WI38 (cell line): ENCODE results near the gene COL5A1.

Source experiments
- H3K4me3 ChIP-seq: 2 replicates; pipeline ENCODE4 v1.5.1; 2011; ENCODE audit warnings: low read depth, mild to moderate bottlenecking, control low read depth, low read length
- TF ChIP-seq, protein P1 (sequence below): IDR thresholded peaks from 2 replicates; pipeline ENCODE4 v1.5.1; 2012; ENCODE audit warnings: low read depth, mild to moderate bottlenecking, control low read depth, low read length

Gene COL5A1

DNA sequence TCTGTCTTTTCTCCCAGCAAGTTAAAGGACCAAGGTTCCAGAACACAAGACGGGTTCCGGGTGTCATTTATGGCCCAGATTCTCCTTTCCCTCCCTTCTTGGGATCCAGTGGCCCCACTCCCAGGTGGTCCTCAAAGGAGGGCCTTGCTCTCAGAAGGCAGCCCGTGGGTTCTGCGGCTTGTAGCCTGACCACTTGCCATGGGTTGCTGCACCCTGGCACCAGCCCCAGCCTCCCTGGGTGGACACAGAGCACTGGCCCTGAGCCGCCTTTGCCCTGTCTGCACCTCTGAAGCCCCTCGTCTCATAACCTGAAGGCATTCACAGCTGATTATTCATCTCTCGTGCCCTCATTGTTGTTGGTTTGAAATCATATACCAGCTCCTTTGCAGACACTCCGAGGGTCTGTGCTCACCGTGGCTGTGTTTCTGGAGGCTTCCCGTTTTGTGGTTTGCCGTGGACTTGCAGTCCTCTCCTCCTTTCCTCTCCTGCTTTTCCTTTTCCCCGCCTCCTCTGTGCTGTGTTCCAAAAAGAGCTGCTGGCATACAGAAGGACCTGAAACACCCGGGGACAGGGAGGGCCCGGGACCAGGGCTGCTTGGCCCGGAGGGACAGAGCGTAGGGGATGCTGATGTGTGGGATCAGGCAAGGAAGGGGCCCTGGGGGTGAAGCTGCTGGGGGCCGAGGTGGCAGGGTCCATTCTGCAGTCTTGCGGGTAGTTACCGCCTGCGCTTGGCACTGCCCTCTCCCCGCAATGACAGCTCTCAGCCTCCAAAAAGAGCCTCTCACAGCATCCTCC is 189.5 kb downstream of the COL5A1 start:
- H3K4me3 ChIP-seq = no peak overlapping the region
- TF ChIP-seq, protein P1, sequence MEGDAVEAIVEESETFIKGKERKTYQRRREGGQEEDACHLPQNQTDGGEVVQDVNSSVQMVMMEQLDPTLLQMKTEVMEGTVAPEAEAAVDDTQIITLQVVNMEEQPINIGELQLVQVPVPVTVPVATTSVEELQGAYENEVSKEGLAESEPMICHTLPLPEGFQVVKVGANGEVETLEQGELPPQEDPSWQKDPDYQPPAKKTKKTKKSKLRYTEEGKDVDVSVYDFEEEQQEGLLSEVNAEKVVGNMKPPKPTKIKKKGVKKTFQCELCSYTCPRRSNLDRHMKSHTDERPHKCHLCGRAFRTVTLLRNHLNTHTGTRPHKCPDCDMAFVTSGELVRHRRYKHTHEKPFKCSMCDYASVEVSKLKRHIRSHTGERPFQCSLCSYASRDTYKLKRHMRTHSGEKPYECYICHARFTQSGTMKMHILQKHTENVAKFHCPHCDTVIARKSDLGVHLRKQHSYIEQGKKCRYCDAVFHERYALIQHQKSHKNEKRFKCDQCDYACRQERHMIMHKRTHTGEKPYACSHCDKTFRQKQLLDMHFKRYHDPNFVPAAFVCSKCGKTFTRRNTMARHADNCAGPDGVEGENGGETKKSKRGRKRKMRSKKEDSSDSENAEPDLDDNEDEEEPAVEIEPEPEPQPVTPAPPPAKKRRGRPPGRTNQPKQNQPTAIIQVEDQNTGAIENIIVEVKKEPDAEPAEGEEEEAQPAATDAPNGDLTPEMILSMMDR = no peak

DNA sequence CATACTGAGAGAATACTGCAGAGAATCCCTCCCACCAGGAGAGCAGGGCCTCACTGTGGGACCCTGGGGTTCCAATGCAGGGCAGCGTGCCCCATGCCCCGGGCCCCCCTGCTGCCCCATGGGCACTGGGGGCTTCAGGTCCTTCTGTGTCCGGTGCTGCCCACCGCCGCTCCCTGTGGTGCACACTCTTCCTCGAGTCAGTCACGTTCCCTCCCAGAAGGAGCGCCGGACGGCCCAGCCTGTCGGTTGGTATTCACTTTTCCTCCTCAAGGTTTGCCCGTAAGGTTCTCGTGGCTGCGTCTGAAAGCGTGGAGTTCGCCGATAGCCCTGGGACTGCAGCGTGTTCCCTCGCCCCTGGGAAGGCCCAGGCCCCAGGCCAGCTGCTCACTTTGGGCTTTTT is 190.9 kb downstream of the COL5A1 start:
- TF ChIP-seq, protein P1 = no peak
- H3K4me3 ChIP-seq = no peak overlapping the region

GRCh38 chr9:134833294-134833880 is 191.8 kb downstream of the COL5A1 start:
- no peak overlapping the region for H3K4me3 ChIP-seq
- TF ChIP-seq, protein P1 = no peak

DNA sequence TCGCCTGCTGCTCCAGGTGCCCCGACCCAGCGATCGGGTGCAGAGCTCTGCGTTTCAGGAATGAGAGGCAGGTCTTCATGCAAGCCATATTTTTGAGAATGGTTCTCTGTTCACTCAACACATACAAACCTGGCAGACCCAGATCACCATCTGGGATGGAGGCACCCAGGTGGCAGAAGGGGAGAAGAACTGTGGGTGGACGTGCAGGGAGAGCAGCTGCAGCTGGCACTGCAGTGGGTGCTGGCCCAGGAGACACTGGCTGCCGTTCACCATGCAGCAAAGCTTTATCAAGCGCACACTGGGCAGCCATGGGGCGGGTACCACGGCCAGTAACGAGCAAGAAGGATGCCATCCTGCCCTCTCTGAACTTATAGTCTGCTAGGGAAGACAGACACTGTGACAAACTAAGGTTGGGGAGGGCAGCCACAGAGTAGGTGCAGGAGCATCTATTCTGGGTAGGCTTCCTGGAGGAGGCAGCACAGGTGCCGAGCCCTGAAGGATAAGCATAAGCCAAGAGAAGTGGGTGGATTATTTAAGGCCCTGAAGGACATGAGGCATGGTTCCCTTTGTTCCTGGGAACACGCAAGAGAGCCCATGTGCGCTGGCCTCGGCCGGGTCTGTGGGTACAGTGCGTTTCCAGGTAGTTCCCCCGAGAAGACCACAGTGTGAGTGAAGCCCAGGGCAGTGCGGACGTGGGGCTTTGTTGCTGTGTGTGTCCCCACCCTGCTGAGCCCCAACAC is 192.8 kb downstream of the COL5A1 start:
- TF ChIP-seq, protein P1 = no peak
- H3K4me3 ChIP-seq = no peak overlapping the region

DNA sequence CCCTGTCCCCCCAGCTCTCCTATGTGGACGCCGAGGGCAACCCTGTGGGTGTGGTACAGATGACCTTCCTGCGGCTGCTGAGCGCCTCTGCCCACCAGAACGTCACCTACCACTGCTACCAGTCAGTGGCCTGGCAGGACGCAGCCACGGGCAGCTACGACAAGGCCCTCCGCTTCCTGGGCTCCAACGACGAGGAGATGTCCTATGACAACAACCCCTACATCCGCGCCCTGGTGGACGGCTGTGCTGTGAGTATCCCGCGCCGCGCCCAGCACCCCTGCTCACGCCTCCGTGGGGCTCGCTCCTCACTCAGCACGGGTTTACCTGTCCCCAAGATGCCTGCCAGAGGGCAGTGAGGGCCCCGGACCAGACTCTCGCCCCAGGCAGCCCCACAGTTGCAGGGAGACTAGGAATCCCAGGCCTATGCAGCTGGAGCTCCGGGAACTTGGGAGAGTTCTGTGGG is 193.4 kb downstream of the COL5A1 start:
- TF ChIP-seq, protein P1 = no peak
- H3K4me3 ChIP-seq = no peak overlapping the region

DNA sequence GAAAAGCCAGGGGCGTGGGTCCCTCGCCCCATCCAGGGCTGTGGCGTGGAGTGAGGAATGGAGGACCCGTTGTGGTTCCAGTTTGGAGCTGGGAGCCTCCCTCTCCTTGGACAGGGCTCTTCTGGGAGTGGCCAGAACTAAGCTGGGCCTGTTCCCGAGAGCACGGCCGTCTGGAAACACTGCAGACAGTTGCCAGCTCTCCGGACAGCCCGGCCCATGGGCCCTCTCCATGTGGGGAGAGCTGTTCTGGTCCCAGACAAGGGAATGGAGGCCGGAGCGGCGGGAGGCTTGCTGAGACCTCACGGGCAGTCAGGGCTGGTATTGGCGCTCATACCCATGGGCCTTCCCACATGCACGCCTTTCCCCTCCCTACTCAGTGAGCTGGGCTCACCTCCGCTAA is 193.8 kb downstream of the COL5A1 start:
- H3K4me3 ChIP-seq = no peak overlapping the region
- TF ChIP-seq, protein P1 = no peak
